RWPE2 (cell line): Measurements from ENCODE around the gene PAEP.

Source experiments
- ATAC-seq: fragments of 200-7000 bp; cut with Tn5 transposase; 3 replicates; pipeline ENCODE4 v1.9.1; 2021; ENCODE audit warnings: low read depth
- DNase-seq: peaks from one replicate; pipeline ENCODE4 v3.0.0-alpha.2; 2020; ENCODE audit warnings: low spot score
- H3K27ac ChIP-seq: fragments of 450-650 bp; 2 replicates; pipeline ENCODE4 v1.5.1; 2017; ENCODE audit warnings: mild to moderate bottlenecking; ENCODE audit not compliant: poor library complexity, severe bottlenecking
- H3K27me3 ChIP-seq: fragments of 250-450 bp; sonication (Bioruptor Pico); 2 replicates; pipeline ENCODE4 v1.5.1; 2021; ENCODE audit warnings: mild to moderate bottlenecking, moderate library complexity; ENCODE audit not compliant: insufficient read depth, poor library complexity, severe bottlenecking
- H3K36me3 ChIP-seq: fragments of 250-450 bp; sonication (Bioruptor Pico); 2 replicates; pipeline ENCODE4 v1.5.1; 2020; ENCODE audit warnings: low read depth, mild to moderate bottlenecking, moderate library complexity
- H3K4me1 ChIP-seq: fragments of 250-450 bp; sonication (Bioruptor Pico); 2 replicates; pipeline ENCODE4 v1.5.1; 2021; ENCODE audit warnings: mild to moderate bottlenecking, moderate library complexity; ENCODE audit not compliant: insufficient read depth, poor library complexity, severe bottlenecking
- H3K4me3 ChIP-seq: fragments of 250-450 bp; sonication (Bioruptor Pico); 2 replicates; pipeline ENCODE4 v1.5.1; 2021; ENCODE audit warnings: mild to moderate bottlenecking, moderate library complexity; ENCODE audit not compliant: severe bottlenecking
- H3K9me3 ChIP-seq: fragments of 250-450 bp; sonication (Bioruptor Pico); 2 replicates; pipeline ENCODE4 v1.5.1; 2021; ENCODE audit warnings: mild to moderate bottlenecking, moderate library complexity; ENCODE audit not compliant: severe bottlenecking
- CTCF ChIP-seq: fragments of 450-650 bp; IDR thresholded peaks from one replicate; pipeline ENCODE4 v1.5.1; 2017; ENCODE audit warnings: mild to moderate bottlenecking, moderate library complexity; ENCODE audit not compliant: poor library complexity, severe bottlenecking

PAEP gene

DNA sequence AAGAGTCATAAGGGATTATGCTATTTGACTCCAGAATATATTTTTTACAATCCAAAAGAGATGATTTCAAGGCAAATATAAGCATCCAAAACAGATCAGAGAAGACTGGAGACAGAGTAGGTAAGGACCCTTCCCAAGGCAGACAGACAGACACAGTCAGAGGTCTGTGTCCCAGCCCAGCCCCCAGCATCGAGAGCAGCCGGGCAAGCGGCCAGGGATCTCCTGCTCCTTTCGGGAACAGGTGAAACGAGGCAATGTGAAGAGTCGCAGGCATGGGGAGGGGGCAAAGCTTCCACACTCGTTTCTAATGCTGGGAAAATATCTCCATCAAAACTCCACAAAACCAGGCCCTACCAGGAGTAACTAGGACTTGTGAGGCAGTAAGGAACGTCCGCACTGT is 5.8 kb downstream of the PAEP start:
- H3K27me3 ChIP-seq = peaks cover 28% of the 10 kb centered on the region
- peak; percentile 21 for DNase-seq
- H3K9me3 ChIP-seq = peaks cover 3% of the 10 kb centered on the region
- no peak overlapping the region for H3K4me3 ChIP-seq
- H3K27ac ChIP-seq = no peak overlapping the region
- no peak for ATAC-seq
- no peaks in the 10 kb centered on the region for H3K36me3 ChIP-seq
- TF ChIP-seq CTCF = no peak
- H3K4me1 ChIP-seq = no peaks in the 10 kb centered on the region

DNA sequence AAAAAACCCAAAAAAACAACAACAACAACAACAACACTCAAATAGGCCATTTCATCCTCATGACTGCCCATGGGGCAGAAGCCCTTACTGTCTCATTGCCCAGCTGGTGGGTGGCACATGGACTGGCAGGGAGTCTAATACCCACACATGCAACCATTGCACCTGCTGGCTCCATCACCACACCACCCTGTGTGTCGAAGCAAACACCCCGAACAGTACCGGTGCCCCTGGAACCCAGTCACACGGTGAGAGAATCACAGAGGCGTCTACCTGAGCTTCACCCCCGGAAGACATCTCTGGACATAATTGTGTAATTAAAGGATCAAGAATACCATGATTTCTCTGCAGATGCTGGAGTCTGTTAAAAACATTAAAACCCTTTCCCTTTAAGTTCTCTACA is 6.5 kb downstream of the PAEP start:
- no peak for TF ChIP-seq CTCF
- Histone ChIP-seq H3K4me3 (no peak overlapping the region), H3K4me1 (no peaks in the 10 kb centered on the region), H3K9me3 (peaks cover 3% of the 10 kb centered on the region), H3K36me3 (no peaks in the 10 kb centered on the region), H3K27ac (no peak overlapping the region), H3K27me3 (peaks cover 28% of the 10 kb centered on the region)
- peak; percentile 18 for DNase-seq
- ATAC-seq = no peak

GRCh38 chr9:135570456-135570855 is 8.9 kb downstream of the PAEP start:
- ATAC-seq (no peak), DNase-seq (no peak)
- Histone ChIP-seq H3K27me3 (peaks cover 28% of the 10 kb centered on the region), H3K36me3 (no peaks in the 10 kb centered on the region), H3K4me3 (no peak overlapping the region), H3K27ac (no peak overlapping the region), H3K4me1 (no peaks in the 10 kb centered on the region), H3K9me3 (peaks cover 3% of the 10 kb centered on the region)
- TF ChIP-seq CTCF = no peak

DNA sequence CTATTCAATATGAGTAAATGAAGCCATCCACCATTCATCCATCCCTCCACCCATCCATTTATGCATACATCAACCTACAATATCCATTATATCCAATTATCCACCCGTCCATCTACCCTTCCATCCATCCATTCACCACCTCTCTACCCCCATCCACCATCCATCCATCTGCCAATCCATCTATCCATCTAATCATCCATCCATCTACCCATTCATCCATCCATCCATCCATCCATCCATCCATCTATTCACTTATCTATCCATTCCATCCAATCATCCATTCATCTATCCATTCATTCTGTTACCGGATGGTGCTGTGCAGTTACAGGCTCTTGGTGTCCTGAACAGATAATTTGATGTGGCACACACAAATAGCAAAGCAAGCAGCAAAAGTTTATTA is 10.7 kb downstream of the PAEP start:
- Histone ChIP-seq H3K4me1 (no peaks in the 10 kb centered on the region), H3K27me3 (peaks cover 26% of the 10 kb centered on the region), H3K27ac (no peak overlapping the region), H3K9me3 (peaks cover 3% of the 10 kb centered on the region), H3K36me3 (no peaks in the 10 kb centered on the region), H3K4me3 (no peak overlapping the region)
- ATAC-seq (no peak), DNase-seq (no peak)
- TF ChIP-seq CTCF = no peak

DNA sequence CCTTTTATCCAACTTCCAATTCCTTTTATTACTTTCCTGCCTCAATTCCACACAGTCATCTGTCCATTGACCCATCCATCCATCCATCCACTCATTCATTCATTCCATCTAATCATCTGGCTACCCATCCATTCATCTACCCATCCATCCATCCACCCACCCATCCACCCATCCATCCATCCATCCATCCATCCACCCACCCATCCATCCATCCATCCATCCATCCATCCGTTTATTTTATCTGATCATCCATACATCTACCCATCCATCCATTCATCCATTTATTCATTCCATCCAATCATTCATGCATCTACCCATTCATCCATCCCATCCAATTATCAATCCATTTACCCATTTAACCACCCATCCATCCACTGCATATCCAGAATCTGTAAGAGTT is 11.6 kb downstream of the PAEP start:
- no peak for DNase-seq
- Histone ChIP-seq H3K4me3 (no peak overlapping the region), H3K9me3 (peaks cover 3% of the 10 kb centered on the region), H3K27me3 (peaks cover 22% of the 10 kb centered on the region), H3K36me3 (no peaks in the 10 kb centered on the region), H3K4me1 (no peaks in the 10 kb centered on the region), H3K27ac (no peak overlapping the region)
- no peak for TF ChIP-seq CTCF
- no peak for ATAC-seq
